Measurements from ENCODE around the gene ZIK1.

ZIK1 gene

GRCh38 chr19:57613941-57614743 lies 30.2 kb downstream of the ZIK1 start, which contains the start of gene ZNF134:
Gene ZNF134 (plus strand): TSS chr19:57614242. CDS start chr19:57619469, 5,227 bp downstream.
- DNase-seq, result peak; percentile 91

- no peak for DNase-seq
Observed at GRCh38 chr19:57615346-57615745, 31.4 kb downstream of the ZIK1 start.

GRCh38 chr19:57620673-57621348 lies 36.9 kb downstream of the ZIK1 start:
- no peak for DNase-seq

- no peak for DNase-seq
Observed at GRCh38 chr19:57623091-57623490, 39.1 kb downstream of the ZIK1 start.

- DNase-seq, result peak; percentile 87
Observed at GRCh38 chr19:57632987-57633831, 49.3 kb downstream of the ZIK1 start, which contains the start of gene ZNF211. Gene ZNF211 (plus strand): TSS chr19:57633168. CDS start chr19:57633347, 179 bp downstream.

GRCh38 chr19:57633832-57634131 lies 49.8 kb downstream of the ZIK1 start:
- no peak for DNase-seq

GRCh38 chr19:57637379-57637778 lies 53.4 kb downstream of the ZIK1 start:
- no peak for DNase-seq

GRCh38 chr19:57641715-57642234 lies 57.8 kb downstream of the ZIK1 start:
- DNase-seq, result no peak

GRCh38 chr19:57642396-57643046 lies 58.6 kb downstream of the ZIK1 start:
- no peak for DNase-seq

Data from stimulated activated CD8-positive, alpha-beta memory T cell treated with anti-CD3 and anti-CD28 coated beads, Interleukin-4, amount 100 ng/mL, for 48 hours (primary cell).